Measurements from ENCODE around the gene SPINK2. TPM values are rescaled to one million over a fixed set of nuclear protein-coding genes. Genes with fewer than 3 reads are reported as not detected.

SPINK2 gene, protein sequence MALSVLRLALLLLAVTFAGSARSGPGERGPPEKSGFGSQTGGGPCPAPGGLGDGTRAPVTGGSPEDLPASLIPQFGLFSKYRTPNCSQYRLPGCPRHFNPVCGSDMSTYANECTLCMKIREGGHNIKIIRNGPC
- total RNA-seq = not detected in 2 replicates

DNA sequence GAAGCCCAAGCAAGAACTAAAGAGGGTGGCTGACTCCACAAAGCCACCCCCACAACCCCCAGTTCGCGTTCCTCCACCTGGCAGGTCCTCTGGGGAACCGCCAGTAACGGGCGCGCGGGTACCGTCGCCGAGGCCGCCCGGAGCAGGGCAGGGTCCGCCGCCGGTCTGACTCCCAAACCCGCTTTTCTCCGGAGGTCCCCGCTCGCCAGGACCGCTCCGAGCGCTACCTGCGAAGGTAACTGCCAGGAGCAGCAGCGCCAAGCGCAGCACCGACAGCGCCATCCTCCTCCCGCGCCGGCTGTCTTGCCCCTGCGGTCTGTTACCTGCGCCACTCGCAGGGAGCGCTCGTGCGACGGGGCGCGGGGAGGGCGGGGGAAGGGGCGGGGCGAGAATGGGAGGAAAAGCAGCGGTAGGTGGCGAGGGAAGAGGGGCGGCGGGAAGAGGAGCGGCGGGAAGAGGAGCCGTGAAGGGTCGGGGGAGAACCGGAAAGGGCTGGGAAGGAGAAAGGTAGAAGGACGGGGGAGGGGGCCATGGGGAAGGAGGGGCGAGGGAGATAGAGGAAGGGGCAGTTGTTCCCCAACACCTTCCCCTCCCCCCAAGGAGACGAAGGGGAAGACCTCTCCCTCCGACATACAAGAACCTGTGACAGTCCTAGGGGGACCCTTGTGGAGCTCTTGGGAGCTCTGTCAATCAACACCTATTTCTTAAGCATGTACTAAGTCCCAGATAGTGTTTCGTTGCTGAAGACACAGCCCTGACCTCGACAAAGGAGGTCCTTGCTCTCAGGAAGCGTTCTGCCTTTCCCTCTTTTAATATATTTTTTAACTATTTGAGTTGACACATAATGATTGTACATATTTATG lies at the start of gene SPINK2:
SPINK2 (minus strand) TSS at position 321 of the 863 bp plus-strand sequence; CDS start at position 282, 39 bp downstream.

Small RNAs within 50 kb of the gene (small RNA-seq; reads per million reads assigned to genes)
- not detected for gene RF00017
- not detected for gene RF00019
- not detected for gene RN7SL357P
- not detected for gene RN7SL492P

Other genes starting within 250 kb of the SPINK2 start
- not detected in 2 replicates for gene HOPX, start 140.4 kb downstream of the SPINK2 start, total RNA-seq
- 52.3 and 58.1 TPM in 2 replicates for gene REST, start 86.2 kb upstream of the SPINK2 start, total RNA-seq
- 22.6 and 23.9 TPM in 2 replicates for gene NOA1, start 155.9 kb upstream of the SPINK2 start, total RNA-seq
- gene POLR2B, start 157.2 kb upstream of the SPINK2 start, total RNA-seq = 87.7 and 97.0 TPM in 2 replicates

All from hair follicle dermal papilla cell (primary cell).